Stimulated activated naive CD8-positive, alpha-beta T cell treated with anti-CD3 and anti-CD28 coated beads, Interleukin-15, amount 100 ng/mL, for 72 hours (primary cell): ENCODE data around the gene SEMA5A.

Source experiments
- ATAC-seq: fragments of 150-1000 bp; cut with Tn5 transposase; 2 replicates; pipeline ENCODE4 v1.10.0; 2021; ENCODE audit warnings: mild to moderate bottlenecking, moderate library complexity
- DNase-seq, 2 donors: peaks; one replicate each; pipeline ENCODE4 v3.0.0; 2021 to 2022
- H3K27ac Mint-ChIP-seq, 2 donors: one replicate each; pipeline ENCODE4 v1.8.0; 2022; ENCODE audit warnings: mild to moderate bottlenecking in 2 of 2, mixed read lengths in 2 of 2, moderate library complexity in 2 of 2
- H3K27me3 Mint-ChIP-seq: one replicate; pipeline ENCODE4 v1.8.0; 2022; ENCODE audit warnings: mixed read lengths
- H3K4me1 Mint-ChIP-seq: one replicate; pipeline ENCODE4 v1.8.0; 2022; ENCODE audit warnings: mild to moderate bottlenecking, mixed read lengths
- H3K4me3 Mint-ChIP-seq, 2 donors: one replicate each; pipeline ENCODE4 v1.8.0; 2022; ENCODE audit warnings: mild to moderate bottlenecking in 2 of 2, mixed read lengths in 2 of 2, moderate library complexity in 1 of 2
- H3K9me3 Mint-ChIP-seq, 2 donors: one replicate each; pipeline ENCODE4 v1.8.0; 2022; ENCODE audit warnings: mixed read lengths in 2 of 2

SEMA5A gene

GRCh38 chr5:9394221-9394620, 151.7 kb downstream of the SEMA5A start:
- H3K4me3 Mint-ChIP-seq: no peak overlapping the region
- H3K4me1 Mint-ChIP-seq: no peaks in the 10 kb centered on the region
- no peaks in the 10 kb centered on the region for H3K27me3 Mint-ChIP-seq
- peaks cover under 1 to 9% of the 10 kb centered on the region in 2 donors for H3K9me3 Mint-ChIP-seq
- DNase-seq (no peak), ATAC-seq (no peak)
- no peak overlapping the region for H3K27ac Mint-ChIP-seq

- H3K4me3 Mint-ChIP-seq: no peak overlapping the region
- DNase-seq (no peak), ATAC-seq (no peak)
- H3K4me1 Mint-ChIP-seq: no peaks in the 10 kb centered on the region
- H3K9me3 Mint-ChIP-seq: peaks cover 4 to 10% of the 10 kb centered on the region in 2 donors
- no peak overlapping the region for H3K27ac Mint-ChIP-seq
- no peaks in the 10 kb centered on the region for H3K27me3 Mint-ChIP-seq
Measured at GRCh38 chr5:9392625-9393024, 153.2 kb downstream of the SEMA5A start.

GRCh38 chr5:9391080-9391479, 154.8 kb downstream of the SEMA5A start:
- no peak for ATAC-seq
- no peak overlapping the region for H3K4me3 Mint-ChIP-seq
- no peak overlapping the region for H3K27ac Mint-ChIP-seq
- no peaks in the 10 kb centered on the region for H3K27me3 Mint-ChIP-seq
- no peaks in the 10 kb centered on the region for H3K4me1 Mint-ChIP-seq
- DNase-seq: no peak
- H3K9me3 Mint-ChIP-seq: peaks cover 4 to 10% of the 10 kb centered on the region in 2 donors

GRCh38 chr5:9390113-9390512, 155.8 kb downstream of the SEMA5A start:
- ATAC-seq: no peak
- Mint-ChIP-seq H3K27ac (no peak overlapping the region), H3K4me3 (no peak overlapping the region)

GRCh38 chr5:9388941-9389674, 156.8 kb downstream of the SEMA5A start:
- no peak overlapping the region for H3K27ac Mint-ChIP-seq
- DNase-seq (no peak), ATAC-seq (no peak)
- no peak overlapping the region for H3K4me3 Mint-ChIP-seq
- no peaks in the 10 kb centered on the region for H3K4me1 Mint-ChIP-seq
- peaks cover 4 to 10% of the 10 kb centered on the region in 2 donors for H3K9me3 Mint-ChIP-seq
- H3K27me3 Mint-ChIP-seq: no peaks in the 10 kb centered on the region

More at GRCh38 chr5:9390113-9390512, 155.8 kb downstream of the SEMA5A start:
- Mint-ChIP-seq H3K27me3 (no peaks in the 10 kb centered on the region), H3K4me1 (no peaks in the 10 kb centered on the region), H3K9me3 (peaks cover 4 to 10% of the 10 kb centered on the region in 2 donors)
- DNase-seq: no peak

- Mint-ChIP-seq H3K4me3 (no peak overlapping the region), H3K27ac (no peak overlapping the region), H3K27me3 (no peaks in the 10 kb centered on the region), H3K9me3 (peaks cover 4 to 19% of the 10 kb centered on the region in 2 donors), H3K4me1 (no peaks in the 10 kb centered on the region)
- ATAC-seq (no peak), DNase-seq (no peak)
Measured at GRCh38 chr5:9387879-9388278, 158.0 kb downstream of the SEMA5A start.

GRCh38 chr5:9386945-9387344, 158.9 kb downstream of the SEMA5A start:
- Mint-ChIP-seq H3K9me3 (peaks cover 4 to 23% of the 10 kb centered on the region in 2 donors), H3K4me3 (no peak overlapping the region), H3K4me1 (no peaks in the 10 kb centered on the region), H3K27ac (peak overlapping the region in 1 of 2 donors; percentile 48), H3K27me3 (no peaks in the 10 kb centered on the region)
- no peak for DNase-seq
- ATAC-seq: no peak

- H3K4me3 Mint-ChIP-seq: no peak overlapping the region
- no peak overlapping the region for H3K27ac Mint-ChIP-seq
- ATAC-seq (no peak), DNase-seq (no peak)
- H3K27me3 Mint-ChIP-seq: no peaks in the 10 kb centered on the region
- H3K4me1 Mint-ChIP-seq: no peaks in the 10 kb centered on the region
- peaks cover 4 to 12% of the 10 kb centered on the region in 2 donors for H3K9me3 Mint-ChIP-seq
Measured at GRCh38 chr5:9382522-9382921, 163.4 kb downstream of the SEMA5A start.

- no peak overlapping the region for H3K4me3 Mint-ChIP-seq
- H3K9me3 Mint-ChIP-seq: peaks cover 5 to 12% of the 10 kb centered on the region in 2 donors
- H3K4me1 Mint-ChIP-seq: no peaks in the 10 kb centered on the region
- H3K27me3 Mint-ChIP-seq: no peaks in the 10 kb centered on the region
- no peak for ATAC-seq
- no peak for DNase-seq
- no peak overlapping the region for H3K27ac Mint-ChIP-seq
Measured at GRCh38 chr5:9381464-9381863, 164.4 kb downstream of the SEMA5A start.

GRCh38 chr5:9380109-9380508, 165.8 kb downstream of the SEMA5A start:
- no peak for DNase-seq
- H3K9me3 Mint-ChIP-seq: peaks cover 10 to 12% of the 10 kb centered on the region in 2 donors
- H3K27ac Mint-ChIP-seq: no peak overlapping the region
- no peaks in the 10 kb centered on the region for H3K4me1 Mint-ChIP-seq
- H3K4me3 Mint-ChIP-seq: no peak overlapping the region
- no peaks in the 10 kb centered on the region for H3K27me3 Mint-ChIP-seq
- no peak for ATAC-seq

- no peak for ATAC-seq
- H3K27ac Mint-ChIP-seq: no peak overlapping the region
- no peak for DNase-seq
Measured at GRCh38 chr5:9376363-9377117, 169.3 kb downstream of the SEMA5A start.

GRCh38 chr5:9375756-9376155, 170.1 kb downstream of the SEMA5A start:
- H3K27me3 Mint-ChIP-seq: no peaks in the 10 kb centered on the region

More at GRCh38 chr5:9376363-9377117, 169.3 kb downstream of the SEMA5A start:
- Mint-ChIP-seq H3K4me3 (no peak overlapping the region), H3K27me3 (no peaks in the 10 kb centered on the region), H3K9me3 (peaks cover 7 to 12% of the 10 kb centered on the region in 2 donors), H3K4me1 (no peaks in the 10 kb centered on the region)

GRCh38 chr5:9374025-9374424, 171.8 kb downstream of the SEMA5A start:
- peaks cover 5 to 20% of the 10 kb centered on the region in 2 donors for H3K9me3 Mint-ChIP-seq
- H3K4me3 Mint-ChIP-seq: no peak overlapping the region
- H3K4me1 Mint-ChIP-seq: no peaks in the 10 kb centered on the region
- DNase-seq: no peak
- H3K27ac Mint-ChIP-seq: no peak overlapping the region
- H3K27me3 Mint-ChIP-seq: no peaks in the 10 kb centered on the region
- ATAC-seq: no peak

More at GRCh38 chr5:9375756-9376155, 170.1 kb downstream of the SEMA5A start:
- no peak for ATAC-seq
- no peaks in the 10 kb centered on the region for H3K4me1 Mint-ChIP-seq
- H3K4me3 Mint-ChIP-seq: no peak overlapping the region
- peaks cover 5 to 12% of the 10 kb centered on the region in 2 donors for H3K9me3 Mint-ChIP-seq
- no peak for DNase-seq
- H3K27ac Mint-ChIP-seq: no peak overlapping the region

- H3K4me3 Mint-ChIP-seq: no peak overlapping the region
Measured at GRCh38 chr5:9373571-9373970, 172.3 kb downstream of the SEMA5A start.

GRCh38 chr5:9370256-9370655, 175.6 kb downstream of the SEMA5A start:
- no peak overlapping the region for H3K4me3 Mint-ChIP-seq
- no peak for ATAC-seq
- H3K4me1 Mint-ChIP-seq: no peaks in the 10 kb centered on the region
- H3K9me3 Mint-ChIP-seq: peaks cover 0 to 20% of the 10 kb centered on the region in 2 donors
- H3K27ac Mint-ChIP-seq: no peak overlapping the region
- DNase-seq: no peak
- H3K27me3 Mint-ChIP-seq: no peaks in the 10 kb centered on the region

More at GRCh38 chr5:9373571-9373970, 172.3 kb downstream of the SEMA5A start:
- no peaks in the 10 kb centered on the region for H3K4me1 Mint-ChIP-seq
- no peaks in the 10 kb centered on the region for H3K27me3 Mint-ChIP-seq
- H3K9me3 Mint-ChIP-seq: peaks cover 5 to 20% of the 10 kb centered on the region in 2 donors
- H3K27ac Mint-ChIP-seq: no peak overlapping the region
- DNase-seq (no peak), ATAC-seq (no peak)

- no peaks in the 10 kb centered on the region for H3K4me1 Mint-ChIP-seq
- DNase-seq: no peak
- no peak overlapping the region for H3K4me3 Mint-ChIP-seq
- ATAC-seq: no peak
- H3K27me3 Mint-ChIP-seq: no peaks in the 10 kb centered on the region
- H3K27ac Mint-ChIP-seq: no peak overlapping the region
- peaks cover 0 to 17% of the 10 kb centered on the region in 2 donors for H3K9me3 Mint-ChIP-seq
Measured at GRCh38 chr5:9365512-9365911, 180.4 kb downstream of the SEMA5A start.
